ENCODE data around the gene FXYD5.

FXYD5 gene

DNA sequence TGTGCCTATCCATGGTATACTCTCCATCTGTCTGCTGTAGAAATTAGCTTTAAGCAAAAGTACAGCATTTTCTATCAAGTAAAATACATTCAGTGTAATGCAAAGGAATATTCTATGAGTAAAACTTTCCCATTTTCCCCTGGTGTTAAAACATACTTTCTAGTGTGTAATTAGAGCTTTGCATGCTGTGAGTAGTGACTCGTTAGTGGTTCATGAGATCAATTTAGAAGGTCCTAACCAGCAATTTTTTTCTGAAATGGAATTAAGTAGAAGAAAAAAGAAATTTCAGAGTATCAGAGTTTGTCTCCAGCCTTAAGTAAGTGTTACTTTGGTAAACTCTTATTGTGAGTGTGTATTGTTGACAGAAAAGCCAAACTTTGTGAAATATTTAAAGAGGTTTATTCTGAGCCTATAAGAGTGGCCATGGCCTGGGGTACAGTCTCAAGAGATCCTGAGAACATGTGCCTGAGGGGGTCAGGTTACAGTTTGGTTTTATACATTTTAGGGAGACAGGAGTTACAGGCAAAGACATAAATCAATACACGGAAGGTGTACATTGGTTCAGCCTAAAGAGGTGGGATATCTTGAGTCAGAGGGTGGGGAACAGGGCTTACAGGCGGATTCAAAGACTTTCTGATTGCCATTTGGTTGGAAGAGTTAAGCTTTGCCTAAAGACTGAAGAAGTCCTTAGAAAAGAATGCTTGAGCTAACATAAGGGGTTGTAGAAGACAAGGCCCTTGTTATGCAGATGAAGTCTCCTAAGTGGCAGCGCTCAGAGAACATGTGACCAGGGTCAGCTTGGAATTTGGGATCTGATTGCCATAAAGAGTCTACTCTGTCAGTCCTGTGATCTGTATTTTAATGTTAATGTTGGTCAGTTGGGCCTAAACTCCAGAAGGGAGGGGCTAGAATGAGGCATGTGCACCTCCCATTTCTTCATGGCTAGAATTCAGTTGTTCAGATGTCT, 48.5 kb downstream of the FXYD5 start:
- FAIRE-seq (no peak), DNase-seq (ENCODE audit: insufficient read length) (no peak)

DNA sequence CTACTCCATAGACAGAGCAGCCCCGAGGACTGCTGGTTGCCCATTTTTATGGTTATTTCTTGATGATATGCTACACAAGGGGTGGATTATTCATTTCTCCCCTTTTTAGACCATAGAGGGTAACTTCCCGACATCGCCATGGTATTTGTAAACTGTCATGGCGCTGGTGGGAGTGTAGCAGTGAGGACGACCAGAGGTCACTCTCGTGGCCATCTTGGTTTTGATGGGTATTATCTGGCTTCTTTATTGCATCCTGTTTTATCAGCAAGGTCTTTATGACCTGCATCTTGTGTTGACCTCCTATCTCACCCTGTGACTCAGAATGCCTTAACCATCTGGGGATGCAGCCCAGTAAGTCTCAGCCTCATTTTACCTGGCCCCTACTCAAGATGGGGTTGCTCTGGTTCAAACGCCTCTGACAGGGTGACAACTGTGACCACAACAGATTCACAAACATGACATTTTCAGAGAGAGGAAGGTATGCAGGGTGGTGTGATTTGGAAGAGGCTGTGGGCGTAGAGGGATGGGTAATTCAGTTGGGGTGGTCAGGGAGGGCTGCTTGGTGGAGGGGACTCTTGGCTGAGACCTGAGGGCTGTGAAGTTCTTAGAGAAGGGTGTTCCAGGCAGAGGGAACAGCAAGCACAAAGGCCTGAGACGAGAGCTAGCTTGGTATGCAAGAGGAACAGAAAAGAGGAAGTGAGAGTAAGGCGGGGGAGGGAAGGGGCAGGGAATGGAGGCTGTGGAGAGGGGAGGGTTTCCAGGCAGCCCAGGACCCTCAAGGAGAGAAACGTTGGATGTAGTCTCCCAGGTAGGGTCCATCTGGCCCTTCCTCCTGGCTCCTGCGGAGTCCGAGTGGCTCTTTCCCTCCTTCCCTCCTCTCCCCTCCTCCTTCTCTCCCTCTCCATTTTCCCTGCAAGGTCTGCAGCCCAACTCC, 50.5 kb downstream of the FXYD5 start:
- no peak for DNase-seq (ENCODE audit: insufficient read length)
- 0 out of 2 replicates have a peak, but pooled peaks have one; percentile 21 for TF ChIP-seq POLR2A (IDR thresholded peaks at IDR 0.05; ENCODE audit: low read depth, low read length)
- no peak for TF ChIP-seq TAF1 (IDR thresholded peaks at IDR 0.05; ENCODE audit: borderline replicate concordance, low read depth, low read length)
- 0 out of 2 replicates have a peak, but pooled peaks have one; percentile 34 for TF ChIP-seq POLR2AphosphoS5 (IDR thresholded peaks at IDR 0.05; ENCODE audit: low read depth, low read length)
- FAIRE-seq, result peak; percentile 97

More for the DNA sequence above, 48.5 kb downstream of the FXYD5 start:
- TF ChIP-seq POLR2AphosphoS5 (IDR thresholded peaks at IDR 0.05; ENCODE audit: low read depth, low read length) (no peak), POLR2A (IDR thresholded peaks at IDR 0.05; ENCODE audit: low read depth, low read length) (no peak), TAF1 (IDR thresholded peaks at IDR 0.05; ENCODE audit: borderline replicate concordance, low read depth, low read length) (no peak)

DNA sequence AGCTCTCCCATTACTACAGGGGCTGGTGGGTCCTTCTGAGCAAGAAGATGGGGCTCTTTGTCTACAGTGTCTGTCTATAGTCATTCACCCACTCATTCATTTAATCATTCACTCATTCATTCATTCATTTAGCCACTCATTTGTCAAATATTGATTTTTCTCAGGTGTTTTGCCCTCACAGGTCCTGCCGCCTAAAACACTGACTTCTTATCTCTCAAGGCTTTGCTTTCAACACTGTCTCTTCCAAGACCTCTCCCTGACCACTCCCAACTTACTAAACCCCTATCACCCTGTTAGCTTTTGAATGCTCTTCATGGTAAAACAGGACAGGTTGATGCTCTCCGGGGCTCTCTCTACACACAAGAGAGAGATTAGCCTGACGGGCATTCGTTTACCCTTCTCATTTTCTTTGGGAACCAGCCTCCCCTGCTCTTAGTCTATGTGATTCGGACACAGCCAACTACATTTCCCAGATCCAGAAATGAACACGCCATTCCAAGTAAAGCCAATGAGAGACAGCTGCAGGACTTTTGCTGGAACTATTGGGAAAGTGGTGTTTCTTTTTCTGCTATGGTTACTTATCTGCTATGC, 51.3 kb downstream of the FXYD5 start:
- TF ChIP-seq POLR2A (IDR thresholded peaks at IDR 0.05; ENCODE audit: low read depth, low read length) (no peak), TAF1 (IDR thresholded peaks at IDR 0.05; ENCODE audit: borderline replicate concordance, low read depth, low read length) (no peak), POLR2AphosphoS5 (IDR thresholded peaks at IDR 0.05; ENCODE audit: low read depth, low read length) (no peak)
- FAIRE-seq (peak; percentile 57), DNase-seq (ENCODE audit: insufficient read length) (no peak)

DNA sequence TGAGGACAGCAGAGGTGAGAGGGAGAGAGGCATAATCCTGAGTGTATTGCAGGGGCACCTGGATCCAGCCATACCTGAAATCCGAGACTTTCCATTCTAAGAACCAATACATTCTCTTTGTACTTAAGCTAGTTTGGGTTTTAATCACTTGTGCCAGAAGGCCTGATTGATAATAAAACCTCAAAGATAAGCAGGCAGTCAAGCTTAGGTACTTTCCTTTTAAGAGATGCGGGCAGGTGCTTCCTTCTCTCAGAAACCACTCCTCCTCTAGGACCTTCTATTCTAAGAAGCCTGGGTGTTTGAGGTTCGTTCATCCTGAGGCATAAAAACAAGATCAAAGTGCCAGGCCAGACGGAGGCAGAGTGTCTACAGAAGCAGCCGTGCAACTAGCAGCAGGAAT, 51.8 kb downstream of the FXYD5 start:
- no peak for DNase-seq (ENCODE audit: insufficient read length)
- TF ChIP-seq POLR2A (IDR thresholded peaks at IDR 0.05; ENCODE audit: low read depth, low read length) (no peak), POLR2AphosphoS5 (IDR thresholded peaks at IDR 0.05; ENCODE audit: low read depth, low read length) (no peak), TAF1 (IDR thresholded peaks at IDR 0.05; ENCODE audit: borderline replicate concordance, low read depth, low read length) (no peak)
- FAIRE-seq, result peak; percentile 87

DNA sequence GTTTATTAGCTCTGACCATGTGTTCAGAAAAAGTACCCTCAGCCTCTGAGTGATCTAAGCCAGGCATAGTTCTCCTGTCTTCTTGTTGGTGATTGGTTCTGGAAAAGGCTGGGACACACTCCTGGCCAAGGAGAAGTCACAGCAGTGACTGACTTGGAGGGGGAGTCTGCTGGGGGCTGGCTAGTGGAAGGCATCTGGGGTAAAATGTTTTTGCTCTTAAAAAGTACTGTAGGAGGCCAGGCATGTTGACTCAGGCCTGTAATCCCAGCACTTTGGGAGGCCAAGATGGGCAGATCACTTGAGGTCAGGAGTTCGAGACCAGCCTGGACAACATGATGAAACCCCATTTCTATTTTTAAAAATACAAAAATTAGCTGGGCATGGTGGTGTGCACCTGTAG, 52.3 kb downstream of the FXYD5 start:
- DNase-seq (ENCODE audit: insufficient read length) (no peak), FAIRE-seq (no peak)

DNA sequence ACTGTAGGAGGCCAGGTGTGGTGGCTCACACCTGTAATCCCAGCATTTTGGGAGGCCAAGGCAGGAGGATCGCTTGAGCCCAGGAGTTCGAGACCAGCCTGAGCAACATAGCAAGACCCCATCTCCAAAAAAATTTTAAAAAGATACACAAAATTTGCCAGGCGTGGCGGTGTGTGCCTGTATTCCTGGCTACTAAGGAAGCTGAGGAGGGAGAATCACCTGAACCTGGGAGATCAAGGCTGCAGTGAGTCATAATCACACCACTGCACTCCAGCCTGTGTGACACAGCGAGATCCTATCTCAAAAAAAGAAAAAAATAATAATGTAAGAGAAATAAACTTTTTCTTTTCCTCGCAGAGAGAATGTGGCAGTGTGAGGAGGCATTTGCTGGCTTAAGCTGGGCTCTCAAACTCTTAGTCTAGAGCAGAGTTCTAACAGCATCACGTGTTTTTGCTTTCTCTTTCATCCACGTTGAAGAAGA, 52.9 kb downstream of the FXYD5 start:
- DNase-seq (ENCODE audit: insufficient read length), result no peak
- FAIRE-seq, result no peak
- TF ChIP-seq TAF1 (IDR thresholded peaks at IDR 0.05; ENCODE audit: borderline replicate concordance, low read depth, low read length) (no peak), POLR2AphosphoS5 (IDR thresholded peaks at IDR 0.05; ENCODE audit: low read depth, low read length) (no peak), POLR2A (IDR thresholded peaks at IDR 0.05; ENCODE audit: low read depth, low read length) (no peak)

More for the DNA sequence above, 52.3 kb downstream of the FXYD5 start:
- no peak for TF ChIP-seq POLR2AphosphoS5 (IDR thresholded peaks at IDR 0.05; ENCODE audit: low read depth, low read length)
- no peak for TF ChIP-seq POLR2A (IDR thresholded peaks at IDR 0.05; ENCODE audit: low read depth, low read length)
- no peak for TF ChIP-seq TAF1 (IDR thresholded peaks at IDR 0.05; ENCODE audit: borderline replicate concordance, low read depth, low read length)

DNA sequence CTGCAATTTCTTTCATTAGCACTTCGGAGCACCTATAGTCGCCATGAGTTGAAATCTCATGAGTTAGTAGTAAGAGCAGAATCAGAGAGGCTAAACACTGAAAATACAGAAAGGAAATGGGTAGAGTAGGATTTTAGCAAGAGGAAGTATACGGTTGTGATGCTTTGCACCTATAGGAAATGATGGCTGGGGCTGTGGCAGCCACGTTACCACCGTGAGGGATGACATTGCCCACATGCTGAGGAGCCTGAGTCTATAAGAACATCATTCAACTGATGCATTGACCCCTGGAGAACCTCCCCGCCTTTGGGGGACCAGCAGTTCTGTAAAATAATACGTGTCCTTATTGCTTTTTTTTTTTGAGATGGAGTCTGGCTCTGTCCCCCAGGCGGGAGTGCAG, 53.6 kb downstream of the FXYD5 start:
- FAIRE-seq (no peak), DNase-seq (ENCODE audit: insufficient read length) (no peak)
- TF ChIP-seq POLR2AphosphoS5 (IDR thresholded peaks at IDR 0.05; ENCODE audit: low read depth, low read length) (no peak), TAF1 (IDR thresholded peaks at IDR 0.05; ENCODE audit: borderline replicate concordance, low read depth, low read length) (no peak), POLR2A (IDR thresholded peaks at IDR 0.05; ENCODE audit: low read depth, low read length) (no peak)

DNA sequence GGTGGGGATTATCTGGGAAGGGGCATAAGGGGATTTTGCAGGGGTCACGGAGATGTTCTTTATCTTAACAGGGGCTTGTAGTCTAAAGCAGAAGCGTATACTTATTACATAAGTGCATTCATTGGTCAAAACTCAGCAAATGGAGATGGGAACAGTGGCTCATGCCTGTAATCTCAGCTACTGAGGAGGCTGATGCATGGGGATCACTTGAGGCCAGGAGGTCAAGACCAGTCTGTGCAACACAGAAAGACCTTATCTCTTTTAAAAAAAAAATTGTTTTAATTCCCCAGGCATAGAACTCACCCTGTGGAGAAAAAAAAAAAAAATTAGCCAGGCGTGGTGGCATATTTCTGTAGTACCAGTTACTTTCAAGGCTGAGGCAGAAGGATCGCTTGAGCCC, 55.1 kb downstream of the FXYD5 start:
- no peak for TF ChIP-seq POLR2AphosphoS5 (IDR thresholded peaks at IDR 0.05; ENCODE audit: low read depth, low read length)
- TF ChIP-seq TAF1 (IDR thresholded peaks at IDR 0.05; ENCODE audit: borderline replicate concordance, low read depth, low read length), result no peak
- no peak for TF ChIP-seq POLR2A (IDR thresholded peaks at IDR 0.05; ENCODE audit: low read depth, low read length)
- FAIRE-seq, result no peak
- no peak for DNase-seq (ENCODE audit: insufficient read length)

DNA sequence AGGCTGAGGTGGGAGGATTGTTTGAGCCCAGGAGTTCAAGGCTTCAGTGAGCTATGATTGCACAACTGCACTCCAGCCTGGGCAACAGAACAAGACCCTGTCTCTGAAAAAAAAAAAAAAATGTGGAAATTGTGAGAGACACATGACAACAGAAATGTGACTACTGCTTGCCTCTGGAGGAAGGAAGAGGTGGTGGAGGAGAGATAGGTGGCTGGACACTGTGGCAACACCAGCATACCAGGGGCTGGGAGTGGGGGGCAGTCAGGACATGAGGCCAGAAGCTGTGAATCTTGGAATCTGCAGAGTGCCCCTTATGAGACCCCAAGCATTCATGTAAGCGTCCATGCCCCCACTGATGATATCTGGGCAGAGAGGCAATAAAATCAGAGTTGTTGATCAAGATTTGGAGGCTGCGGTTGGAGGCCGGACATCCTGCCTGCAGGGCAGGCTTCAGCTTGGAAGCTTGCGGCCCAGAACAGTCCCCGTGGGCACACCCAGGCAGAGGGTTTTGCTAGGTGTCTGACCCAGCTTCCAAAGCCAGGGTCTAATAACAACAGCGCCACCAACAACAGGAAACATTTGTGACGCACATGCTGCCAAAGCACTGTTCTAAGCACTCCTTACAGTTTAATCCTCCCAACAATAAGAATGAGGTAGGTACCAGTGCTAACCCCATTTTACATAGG, 57.2 kb downstream of the FXYD5 start:
- FAIRE-seq, result no peak

DNA sequence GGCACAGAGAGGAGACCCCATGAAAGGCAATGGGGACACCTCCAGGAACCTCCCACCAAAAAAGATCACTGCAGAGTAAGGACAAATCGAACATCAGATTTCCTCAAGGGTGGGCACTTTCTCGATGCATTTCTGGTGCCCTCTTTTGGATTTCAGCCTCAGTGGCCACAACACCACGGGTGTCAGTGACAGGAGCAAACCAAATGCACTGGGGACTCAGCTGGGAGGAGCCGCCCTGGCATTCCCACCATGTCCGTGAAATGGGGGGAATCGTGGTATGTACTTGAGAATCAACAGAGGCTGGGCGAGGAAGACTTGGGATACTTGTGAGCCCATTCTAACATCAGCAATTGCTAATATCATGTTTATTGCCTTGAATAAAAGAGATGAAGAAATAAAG, 57.7 kb downstream of the FXYD5 start:
- DNase-seq (ENCODE audit: insufficient read length), result no peak
- no peak for FAIRE-seq
- TF ChIP-seq POLR2AphosphoS5 (IDR thresholded peaks at IDR 0.05; ENCODE audit: low read depth, low read length) (no peak), POLR2A (IDR thresholded peaks at IDR 0.05; ENCODE audit: low read depth, low read length) (no peak), TAF1 (IDR thresholded peaks at IDR 0.05; ENCODE audit: borderline replicate concordance, low read depth, low read length) (no peak)

More for the DNA sequence above, 57.2 kb downstream of the FXYD5 start:
- TF ChIP-seq POLR2A (IDR thresholded peaks at IDR 0.05; ENCODE audit: low read depth, low read length) (no peak), POLR2AphosphoS5 (IDR thresholded peaks at IDR 0.05; ENCODE audit: low read depth, low read length) (no peak), TAF1 (IDR thresholded peaks at IDR 0.05; ENCODE audit: borderline replicate concordance, low read depth, low read length) (no peak)
- no peak for DNase-seq (ENCODE audit: insufficient read length)
